Upper lobe of left lung (tissue), 6 donors: Measurements from ENCODE around the gene ZBTB14. TPM values are rescaled to one million over a fixed set of nuclear protein-coding genes. Genes with fewer than 3 reads are reported as not detected.

ENCODE experiments used
- ATAC-seq, 2 donors: fragments of 200-7000 bp; cut with Tn5 transposase; one replicate each; pipeline ENCODE4 v1.9.1; 2022; ENCODE audit warnings: mild to moderate bottlenecking in 2 of 2, moderate library complexity in 2 of 2; ENCODE audit not compliant: low FRiP score in 2 of 2
- DNase-seq, 2 donors: peaks; one replicate each; pipeline ENCODE4 v3.0.0-alpha.2; 2019 to 2020
- H3K27ac ChIP-seq, 4 donors: fragments of 200-600 bp; sonication (generic); one replicate each; pipeline ENCODE4 v1.5.1; 2016 to 2019
- H3K27me3 ChIP-seq, 4 donors: fragments of 200-600 bp; sonication (generic); one replicate each; pipeline ENCODE4 v1.5.1; 2017 to 2019
- H3K36me3 ChIP-seq, 4 donors: fragments of 200-600 bp; sonication (generic); one replicate each; pipeline ENCODE4 v1.5.1; 2016 to 2019
- H3K4me1 ChIP-seq, 4 donors: fragments of 200-600 bp; sonication (generic); one replicate each; pipeline ENCODE4 v1.5.1; 2018 to 2019
- H3K4me3 ChIP-seq, 4 donors: fragments of 200-600 bp; sonication (generic); one replicate each; pipeline ENCODE4 v1.5.1; 2017 to 2019; ENCODE audit warnings: mild to moderate bottlenecking in 2 of 4, moderate library complexity in 1 of 4
- H3K9me3 ChIP-seq, 4 donors: fragments of 200-600 bp; sonication (generic); one replicate each; pipeline ENCODE4 v1.5.1; 2018 to 2019
- EP300 ChIP-seq, 4 donors: sonication (generic); formaldehyde crosslinking; IDR thresholded peaks; one replicate each; pipeline ENCODE4 v1.5.1; 2017; ENCODE audit warnings: antibody characterized with exemption in 4 of 4, control low read depth in 2 of 4
- POLR2A ChIP-seq, 4 donors: fragments of 450-650 bp; IDR thresholded peaks; one replicate each; pipeline ENCODE4 v1.5.1; 2016 to 2017; ENCODE audit warnings: antibody characterized with exemption in 4 of 4, mild to moderate bottlenecking in 2 of 4
- POLR2AphosphoS5 ChIP-seq, 2 donors: sonication (generic); formaldehyde crosslinking; IDR thresholded peaks; one replicate each; pipeline ENCODE4 v1.5.1; 2017; ENCODE audit warnings: antibody characterized with exemption in 2 of 2
- WGBS, 2 donors: methylation state at CpG; one replicate each; pipeline ENCODE4 v1.1.5; 2017 to 2018; 5-methylcytosine and 5-hydroxymethylcytosine counted together
- total RNA-seq, 6 donors: library from RNA; depleted of rRNA in 4 of 6; stranded (reverse); fragments of >200 nt in 4 of 6; gene quantifications; one replicate each; pipeline versions ENCODE4 v1.1.0 to v1.2.1, GENCODE V29; 2016 to 2021
- TF ChIP-seq, protein P1 (sequence below), 6 experiments: fragments of 450-650 bp in 4 of 6; fragments of 200-600 bp in 2 of 6; sonication (generic) in 2 of 6; IDR thresholded peaks; one replicate each; pipeline ENCODE4 v1.5.1; 2016 to 2019; ENCODE audit warnings: antibody characterized with exemption in 6 of 6
- donor health status: DM: no; HTN: no; CAD: no; lungs with moderate emphysema.
- donor health status: DM: no; HTN: yes; CAD: no; lungs with severe emphysema.

ZBTB14 gene
- total RNA-seq, 6 donors from 2014 or later, result 6.3 to 16.5 (median 10.5) TPM

DNA sequence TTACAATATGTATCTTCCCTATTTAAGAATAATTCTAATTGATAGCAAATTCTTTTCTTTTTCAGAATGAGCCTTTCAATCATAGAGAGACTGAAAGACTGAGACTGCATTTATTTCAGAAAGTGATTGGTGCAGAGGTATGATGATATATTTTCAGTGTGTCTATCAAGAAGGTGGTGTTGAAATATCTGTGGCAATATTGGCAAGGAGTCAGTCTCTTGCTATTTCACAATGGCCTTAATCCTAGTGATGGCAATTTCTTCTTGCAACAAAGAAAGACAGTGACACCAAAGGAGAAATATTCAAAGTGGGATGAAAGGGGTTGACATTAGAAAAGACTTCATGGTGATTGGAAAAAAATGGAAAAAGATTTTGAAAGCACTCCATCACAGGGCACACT, 21.7 kb upstream of the ZBTB14 start:
- no peak for DNase-seq
- H3K9me3 ChIP-seq, result no peaks in the 10 kb centered on the region

DNA sequence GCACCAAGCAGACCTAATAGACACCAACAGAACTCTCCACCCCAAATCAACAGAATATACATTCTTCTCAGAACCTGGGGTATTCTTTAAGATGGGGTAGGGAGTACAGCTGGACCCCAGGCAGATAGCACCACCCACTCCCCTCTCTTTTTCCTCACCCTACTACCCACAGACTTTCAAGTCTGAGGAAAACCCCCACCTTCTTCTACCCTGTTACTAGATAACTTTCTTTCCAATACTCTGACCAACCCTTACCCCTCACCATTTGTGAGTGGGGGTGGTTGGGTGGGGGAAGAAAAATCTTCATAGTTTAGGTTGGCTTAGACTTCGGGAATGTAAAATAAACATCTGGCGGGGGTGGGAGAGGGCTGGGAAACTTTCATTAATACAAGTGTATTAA, 20.3 kb upstream of the ZBTB14 start:
- ATAC-seq, result no peak
- TF ChIP-seq EP300 (IDR thresholded peaks at IDR 0.05) (no peak), POLR2AphosphoS5 (IDR thresholded peaks at IDR 0.05) (no peak), POLR2A (IDR thresholded peaks at IDR 0.05) (no peak)
- TF ChIP-seq, protein P1, sequence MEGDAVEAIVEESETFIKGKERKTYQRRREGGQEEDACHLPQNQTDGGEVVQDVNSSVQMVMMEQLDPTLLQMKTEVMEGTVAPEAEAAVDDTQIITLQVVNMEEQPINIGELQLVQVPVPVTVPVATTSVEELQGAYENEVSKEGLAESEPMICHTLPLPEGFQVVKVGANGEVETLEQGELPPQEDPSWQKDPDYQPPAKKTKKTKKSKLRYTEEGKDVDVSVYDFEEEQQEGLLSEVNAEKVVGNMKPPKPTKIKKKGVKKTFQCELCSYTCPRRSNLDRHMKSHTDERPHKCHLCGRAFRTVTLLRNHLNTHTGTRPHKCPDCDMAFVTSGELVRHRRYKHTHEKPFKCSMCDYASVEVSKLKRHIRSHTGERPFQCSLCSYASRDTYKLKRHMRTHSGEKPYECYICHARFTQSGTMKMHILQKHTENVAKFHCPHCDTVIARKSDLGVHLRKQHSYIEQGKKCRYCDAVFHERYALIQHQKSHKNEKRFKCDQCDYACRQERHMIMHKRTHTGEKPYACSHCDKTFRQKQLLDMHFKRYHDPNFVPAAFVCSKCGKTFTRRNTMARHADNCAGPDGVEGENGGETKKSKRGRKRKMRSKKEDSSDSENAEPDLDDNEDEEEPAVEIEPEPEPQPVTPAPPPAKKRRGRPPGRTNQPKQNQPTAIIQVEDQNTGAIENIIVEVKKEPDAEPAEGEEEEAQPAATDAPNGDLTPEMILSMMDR (IDR thresholded peaks at IDR 0.05), result no peak

More for the DNA sequence above, 21.7 kb upstream of the ZBTB14 start:
- H3K27ac ChIP-seq, result no peak overlapping the region
- H3K4me1 ChIP-seq, result no peaks in the 10 kb centered on the region
- no peak for ATAC-seq
- no peaks in the 10 kb centered on the region for H3K27me3 ChIP-seq
- no peak overlapping the region for H3K4me3 ChIP-seq
- TF ChIP-seq POLR2AphosphoS5 (IDR thresholded peaks at IDR 0.05), result no peak
- no peak for TF ChIP-seq EP300 (IDR thresholded peaks at IDR 0.05)
- no peak for TF ChIP-seq POLR2A (IDR thresholded peaks at IDR 0.05)
- TF ChIP-seq, protein P1 (IDR thresholded peaks at IDR 0.05), result no peak
- no peaks in the 10 kb centered on the region for H3K36me3 ChIP-seq

DNA sequence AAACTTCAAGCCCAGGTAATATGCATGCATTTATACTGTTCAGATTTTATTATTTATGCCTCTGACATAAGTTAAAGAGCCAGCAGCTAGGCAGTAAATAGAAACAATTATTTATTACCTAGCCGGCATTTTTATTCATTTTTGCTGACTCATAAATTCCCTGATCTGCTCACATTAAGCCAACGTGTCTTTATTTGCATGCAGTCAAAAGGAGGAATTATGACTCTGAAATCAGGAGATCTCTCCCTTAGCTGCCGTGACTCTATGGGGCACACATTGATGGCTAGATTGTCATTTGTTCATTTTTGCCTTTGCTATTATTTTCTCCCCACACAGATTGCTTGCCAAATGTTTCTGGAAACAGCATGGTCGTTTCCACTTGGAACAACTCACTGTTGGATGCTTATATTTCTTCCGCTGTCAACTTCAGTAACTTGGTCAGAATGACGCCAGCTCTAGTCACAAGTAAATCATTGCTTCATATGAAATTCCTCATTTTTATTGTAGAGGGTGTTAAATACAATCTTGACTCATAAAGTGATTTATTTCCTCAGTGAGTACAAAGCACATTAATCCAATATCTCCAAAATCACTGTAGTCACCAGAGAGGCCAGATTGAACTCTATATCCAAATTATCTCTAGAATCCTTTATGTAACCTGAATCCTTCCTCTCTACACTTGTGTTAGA, 15.9 kb upstream of the ZBTB14 start:
- peak in 1 of 2 donors; percentile 48 for ATAC-seq
- peaks cover 0 to 10% (median 0%) of the 10 kb centered on the region in 4 donors for H3K4me1 ChIP-seq
- H3K27ac ChIP-seq, result no peak overlapping the region
- H3K36me3 ChIP-seq, result no peaks in the 10 kb centered on the region
- no peaks in the 10 kb centered on the region for H3K27me3 ChIP-seq
- no peak for DNase-seq
- WGBS, 2 donors, result 46 to 51% methylated on average over 6 of the region's 6 CpGs
- no peaks in the 10 kb centered on the region for H3K9me3 ChIP-seq
- no peak overlapping the region for H3K4me3 ChIP-seq
- TF ChIP-seq EP300 (IDR thresholded peaks at IDR 0.05), result no peak
- TF ChIP-seq, protein P1 (IDR thresholded peaks at IDR 0.05), result no peak
- TF ChIP-seq POLR2AphosphoS5 (IDR thresholded peaks at IDR 0.05), result no peak
- no peak for TF ChIP-seq POLR2A (IDR thresholded peaks at IDR 0.05)

More for the DNA sequence above, 20.3 kb upstream of the ZBTB14 start:
- DNase-seq, result no peak
- Histone ChIP-seq H3K4me3 (no peak overlapping the region), H3K4me1 (no peaks in the 10 kb centered on the region), H3K36me3 (no peaks in the 10 kb centered on the region), H3K27me3 (no peaks in the 10 kb centered on the region), H3K27ac (no peak overlapping the region), H3K9me3 (no peaks in the 10 kb centered on the region)
- 59 to 72% methylated on average over 2 of the region's 2 CpGs for WGBS, 2 donors

DNA sequence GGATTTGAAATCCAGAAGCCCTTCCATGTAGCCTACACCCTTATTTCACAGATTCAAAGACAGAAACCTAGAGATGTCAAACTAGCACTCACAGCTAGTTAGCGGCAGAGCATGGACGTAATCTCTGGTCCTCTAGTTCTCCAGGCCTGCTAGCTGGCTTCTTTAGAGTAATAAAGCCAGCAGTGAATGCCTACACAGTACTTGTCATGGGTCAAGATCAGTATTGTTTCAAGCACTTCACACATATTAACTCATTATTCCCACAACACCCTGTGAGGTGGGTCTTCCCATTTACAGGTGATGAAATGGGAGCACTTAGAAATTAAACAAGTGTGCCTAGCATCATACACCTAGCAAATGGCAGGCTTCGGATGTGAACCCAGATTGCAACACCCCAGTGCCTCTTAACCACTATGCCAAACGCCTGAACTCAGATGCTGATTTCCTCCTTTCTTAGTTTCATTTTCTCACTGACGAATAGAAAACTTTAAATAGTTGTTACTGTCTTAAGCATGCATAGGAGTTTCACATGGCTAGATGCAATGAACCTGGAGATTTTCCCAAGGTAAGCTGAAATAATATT, 14.5 kb upstream of the ZBTB14 start:
- H3K27me3 ChIP-seq, result no peaks in the 10 kb centered on the region
- H3K36me3 ChIP-seq, result no peaks in the 10 kb centered on the region
- peak overlapping the region in 1 of 4 donors; percentile 43 for H3K27ac ChIP-seq
- H3K9me3 ChIP-seq, result no peaks in the 10 kb centered on the region
- H3K4me3 ChIP-seq, result peak overlapping the region in 2 of 4 donors; percentile 32 to 38
- peak; percentile 30 to 79 for ATAC-seq
- peaks cover 0 to 10% (median 0%) of the 10 kb centered on the region in 4 donors for H3K4me1 ChIP-seq
- no peak for TF ChIP-seq POLR2AphosphoS5 (IDR thresholded peaks at IDR 0.05)
- TF ChIP-seq EP300 (IDR thresholded peaks at IDR 0.05), result no peak
- no peak for TF ChIP-seq POLR2A (IDR thresholded peaks at IDR 0.05)
- TF ChIP-seq, protein P1 (IDR thresholded peaks at IDR 0.05), result no peak
- DNase-seq, result peak in 1 of 2 donors; percentile 60
- WGBS, 2 donors, result 20 to 35% methylated on average over 5 of the region's 5 CpGs
